ENCODE results near the gene TBC1D10A.

The TBC1D10A gene

GRCh38 chr22:30326706-30327362 is at the start of gene TBC1D10A:
Gene TBC1D10A (minus strand): TSS chr22:30326941. CDS start chr22:30326881, 60 bp downstream.
- peak; percentile 67 for DNase-seq (ENCODE audit: low read depth)
- peak within 1 kb of the TSS; percentile 80 for H3K4me3 ChIP-seq (ENCODE audit: low read depth, low read length)

GRCh38 chr22:30375312-30375849 is 48.6 kb upstream of the TBC1D10A start:
- no peak for DNase-seq (ENCODE audit: low read depth)
- no peak overlapping the region for H3K4me3 ChIP-seq (ENCODE audit: low read depth, low read length)

GRCh38 chr22:30373331-30374325 is 46.9 kb upstream of the TBC1D10A start:
- DNase-seq (ENCODE audit: low read depth): no peak
- H3K4me3 ChIP-seq (ENCODE audit: low read depth, low read length): no peak overlapping the region

- no peak overlapping the region for H3K4me3 ChIP-seq (ENCODE audit: low read depth, low read length)
- no peak for DNase-seq (ENCODE audit: low read depth)
Observed at GRCh38 chr22:30372915-30373314, 46.2 kb upstream of the TBC1D10A start.

GRCh38 chr22:30371981-30372380 is 45.2 kb upstream of the TBC1D10A start:
- no peak overlapping the region for H3K4me3 ChIP-seq (ENCODE audit: low read depth, low read length)
- DNase-seq (ENCODE audit: low read depth): no peak

- no peak for DNase-seq (ENCODE audit: low read depth)
- H3K4me3 ChIP-seq (ENCODE audit: low read depth, low read length): no peak overlapping the region
Observed at GRCh38 chr22:30371321-30371720, 44.6 kb upstream of the TBC1D10A start.

- no peak for DNase-seq (ENCODE audit: low read depth)
- no peak overlapping the region for H3K4me3 ChIP-seq (ENCODE audit: low read depth, low read length)
Observed at GRCh38 chr22:30370641-30371230, 44.0 kb upstream of the TBC1D10A start.

GRCh38 chr22:30368420-30368819 is 41.7 kb upstream of the TBC1D10A start:
- no peak overlapping the region for H3K4me3 ChIP-seq (ENCODE audit: low read depth, low read length)
- DNase-seq (ENCODE audit: low read depth): no peak

- H3K4me3 ChIP-seq (ENCODE audit: low read depth, low read length): no peak overlapping the region
- no peak for DNase-seq (ENCODE audit: low read depth)
Observed at GRCh38 chr22:30365891-30366290, 39.1 kb upstream of the TBC1D10A start.

- no peak for DNase-seq (ENCODE audit: low read depth)
- no peak overlapping the region for H3K4me3 ChIP-seq (ENCODE audit: low read depth, low read length)
Observed at GRCh38 chr22:30362651-30363281, 36.0 kb upstream of the TBC1D10A start.

- DNase-seq (ENCODE audit: low read depth): no peak
- no peak overlapping the region for H3K4me3 ChIP-seq (ENCODE audit: low read depth, low read length)
Observed at GRCh38 chr22:30361916-30362650, 35.3 kb upstream of the TBC1D10A start.

- no peak overlapping the region for H3K4me3 ChIP-seq (ENCODE audit: low read depth, low read length)
- DNase-seq (ENCODE audit: low read depth): no peak
Observed at GRCh38 chr22:30358541-30358940, 31.8 kb upstream of the TBC1D10A start.

GRCh38 chr22:30357650-30358215 is 31.0 kb upstream of the TBC1D10A start:
- no peak for DNase-seq (ENCODE audit: low read depth)
- H3K4me3 ChIP-seq (ENCODE audit: low read depth, low read length): peak overlapping the region; percentile 93

GRCh38 chr22:30357236-30357570 is 30.5 kb upstream of the TBC1D10A start:
- peak overlapping the region; percentile 93 for H3K4me3 ChIP-seq (ENCODE audit: low read depth, low read length)
- DNase-seq (ENCODE audit: low read depth): no peak

GRCh38 chr22:30356449-30357235 is 29.9 kb upstream of the TBC1D10A start, which contains the start of the genes CCDC157 and SF3A1:
Gene CCDC157 (plus strand): TSS chr22:30357007. CDS start chr22:30366001, 8,994 bp downstream.
Gene SF3A1 (minus strand): TSS chr22:30356894. CDS start chr22:30356792, 102 bp downstream.
- peak; percentile 69 for DNase-seq (ENCODE audit: low read depth)
- peak within 1 kb of the TSS; percentile 93 for H3K4me3 ChIP-seq (ENCODE audit: low read depth, low read length)

- DNase-seq (ENCODE audit: low read depth): no peak
- H3K4me3 ChIP-seq (ENCODE audit: low read depth, low read length): no peak overlapping the region
Observed at GRCh38 chr22:30354644-30355043, 27.9 kb upstream of the TBC1D10A start.

GRCh38 chr22:30351226-30351625 is 24.5 kb upstream of the TBC1D10A start:
- DNase-seq (ENCODE audit: low read depth): no peak
- H3K4me3 ChIP-seq (ENCODE audit: low read depth, low read length): no peak overlapping the region

- no peak for DNase-seq (ENCODE audit: low read depth)
- no peak overlapping the region for H3K4me3 ChIP-seq (ENCODE audit: low read depth, low read length)
Observed at GRCh38 chr22:30348809-30349208, 22.1 kb upstream of the TBC1D10A start.
